Measurements from ENCODE around the gene NUP93. TPM values are rescaled to one million over a fixed set of nuclear protein-coding genes. Genes with fewer than 3 reads are reported as not detected.

Gene NUP93
- total and polyA plus RNA-seq, 2 donors (not counting 3 experiments of a cell fraction or from before 2014, with no cell fraction given), result 62.3 to 124 TPM

GRCh38 chr16:56773532-56773931 is 43.6 kb downstream of the NUP93 start:
- no peak for FAIRE-seq
- no peak overlapping the region for H3K4me3 ChIP-seq (replicated peaks in 1 of 3; ENCODE audit: insufficient read depth in 1 of 3, low read depth in 1 of 3, low read length in 3 of 3)
- ChIA-PET CTCF (interaction anchor here (1.2 to 1.6 kb wide), 3 partner anchors 11 to 19 kb away, joined by 4 to 5 read pairs (median 4); no protein-coding TSS in a partner anchor), POLR2A (no interaction called here)
- peaks cover 19% of the 10 kb centered on the region for H3K79me2 ChIP-seq (ENCODE audit: control insufficient read depth, insufficient read depth, low read length)
- no peaks in the 10 kb centered on the region for H3K36me3 ChIP-seq (ENCODE audit: control insufficient read depth in 2 of 2, extremely low read depth in 1 of 2, insufficient read depth in 2 of 2, low read length in 2 of 2)
- intact Hi-C loops (cut with micrococcal nuclease) (no loop called here), dilution Hi-C loops (cut with MboI; ENCODE audit: extremely low pct_ligation_motif_present, low sequenced_read_pairs) (no loop called here)
- H3K9ac ChIP-seq (replicated peaks; ENCODE audit: extremely low read depth, insufficient read depth, low read length), result no peak overlapping the region
- no peaks in the 10 kb centered on the region for H3K9me1 ChIP-seq (replicated peaks; ENCODE audit: control insufficient read depth, extremely low read depth, insufficient read depth, low read length)
- no peak for DNase-seq (ENCODE audit: low read depth, low spot score)
- no peak overlapping the region for H3K27ac ChIP-seq (ENCODE audit: insufficient read depth, low read depth, low read length)
- H3K4me1 ChIP-seq (ENCODE audit: control insufficient read depth, extremely low read depth, insufficient read depth, low read length), result no peaks in the 10 kb centered on the region
- H3K4me2 ChIP-seq (ENCODE audit: insufficient read depth, low read length), result no peak overlapping the region
- no peak overlapping the region for H2AFZ ChIP-seq (ENCODE audit: low read depth, low read length)
- TF ChIP-seq JUN (IDR thresholded peaks at IDR 0.05; ENCODE audit: borderline replicate concordance, insufficient read depth, insufficient read length, low read depth) (no peak), MYC (IDR thresholded peaks at IDR 0.05; ENCODE audit: low read depth, low read length) (no peak), POLR2A (IDR thresholded peaks at IDR 0.05; ENCODE audit: low read depth, low read length) (no peak)
- TF ChIP-seq, protein P1, sequence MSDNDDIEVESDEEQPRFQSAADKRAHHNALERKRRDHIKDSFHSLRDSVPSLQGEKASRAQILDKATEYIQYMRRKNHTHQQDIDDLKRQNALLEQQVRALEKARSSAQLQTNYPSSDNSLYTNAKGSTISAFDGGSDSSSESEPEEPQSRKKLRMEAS (IDR thresholded peaks at IDR 0.05; ENCODE audit: insufficient read depth, insufficient read length), result no peak
- no peaks in the 10 kb centered on the region for H3K27me3 ChIP-seq (ENCODE audit: control insufficient read depth in 2 of 2, insufficient read depth in 2 of 2, low read length in 2 of 2)
- H4K20me1 ChIP-seq (replicated peaks; ENCODE audit: control insufficient read depth, extremely low read depth, insufficient read depth, low read length), result no peaks in the 10 kb centered on the region
- H3K9me3 ChIP-seq (replicated peaks; ENCODE audit: control insufficient read depth, insufficient read depth, low read length), result no peaks in the 10 kb centered on the region
- BruUV-seq (replicated peaks), result no TSS peak

DNA sequence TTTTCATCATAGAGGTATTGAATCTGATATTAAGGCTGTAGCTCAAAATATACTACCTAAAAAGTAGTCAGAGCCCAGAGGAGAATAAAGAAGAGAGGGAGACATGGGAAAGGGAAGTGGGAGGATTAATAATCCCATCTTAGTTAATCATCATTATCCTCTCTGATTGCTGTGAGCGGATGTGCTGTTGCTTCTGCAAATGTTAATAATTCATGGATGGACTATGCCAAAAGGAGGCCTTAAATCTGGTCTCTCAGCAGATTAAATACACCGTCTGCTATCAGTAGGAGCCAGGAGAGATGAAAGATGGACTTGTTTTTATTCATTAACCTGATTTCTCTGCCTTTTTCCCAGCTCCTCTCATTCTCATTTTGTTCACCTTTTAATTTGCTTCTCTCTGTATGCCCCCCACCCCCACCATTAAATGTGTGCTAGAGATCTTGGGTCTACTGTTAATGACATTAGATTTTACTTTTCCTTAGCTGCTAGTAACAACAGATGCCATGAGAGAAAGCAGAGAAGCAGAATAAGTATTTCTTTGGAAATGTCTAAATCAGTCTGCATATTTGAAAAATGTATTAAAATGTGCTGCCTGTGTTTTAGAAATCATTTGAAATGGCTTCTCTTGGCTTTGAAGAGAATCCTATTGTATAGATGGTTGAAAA is 44.2 kb downstream of the NUP93 start:
- Histone ChIP-seq H3K9me3 (replicated peaks; ENCODE audit: control insufficient read depth, insufficient read depth, low read length) (no peaks in the 10 kb centered on the region), H3K4me3 (replicated peaks in 1 of 3; ENCODE audit: insufficient read depth in 1 of 3, low read depth in 1 of 3, low read length in 3 of 3) (no peak overlapping the region), H3K9me1 (replicated peaks; ENCODE audit: control insufficient read depth, extremely low read depth, insufficient read depth, low read length) (no peaks in the 10 kb centered on the region), H3K27ac (ENCODE audit: insufficient read depth, low read depth, low read length) (no peak overlapping the region), H3K4me2 (ENCODE audit: insufficient read depth, low read length) (no peak overlapping the region), H2AFZ (ENCODE audit: low read depth, low read length) (no peak overlapping the region), H3K4me1 (ENCODE audit: control insufficient read depth, extremely low read depth, insufficient read depth, low read length) (no peaks in the 10 kb centered on the region), H4K20me1 (replicated peaks; ENCODE audit: control insufficient read depth, extremely low read depth, insufficient read depth, low read length) (no peaks in the 10 kb centered on the region), H3K36me3 (ENCODE audit: control insufficient read depth in 2 of 2, extremely low read depth in 1 of 2, insufficient read depth in 2 of 2, low read length in 2 of 2) (no peaks in the 10 kb centered on the region), H3K9ac (replicated peaks; ENCODE audit: extremely low read depth, insufficient read depth, low read length) (no peak overlapping the region), H3K79me2 (ENCODE audit: control insufficient read depth, insufficient read depth, low read length) (peaks cover 19% of the 10 kb centered on the region), H3K27me3 (ENCODE audit: control insufficient read depth in 2 of 2, insufficient read depth in 2 of 2, low read length in 2 of 2) (no peaks in the 10 kb centered on the region)
- no peak for DNase-seq (ENCODE audit: low read depth, low spot score)
- BruUV-seq (replicated peaks), result no TSS peak
- dilution Hi-C loops (cut with MboI; ENCODE audit: extremely low pct_ligation_motif_present, low sequenced_read_pairs), result no loop called here
- intact Hi-C loops (cut with micrococcal nuclease), result no loop called here
- TF ChIP-seq FOS (IDR thresholded peaks at IDR 0.05; ENCODE audit: borderline replicate concordance, insufficient read depth, low read length) (no peak), GATA2 (IDR thresholded peaks at IDR 0.05; ENCODE audit: insufficient read depth, insufficient read length, low read depth, low read length) (no peak), POLR2A (IDR thresholded peaks at IDR 0.05; ENCODE audit: low read depth, low read length) (no peak), POLR2AphosphoS5 (IDR thresholded peaks at IDR 0.05; ENCODE audit: insufficient read depth, low read depth, low read length) (no peak), CTCF (IDR thresholded peaks at IDR 0.05; ENCODE audit: extremely low read depth in 1 of 2, insufficient read depth in 1 of 2, low read depth in 1 of 2, low read length in 2 of 2) (no peak), MYC (IDR thresholded peaks at IDR 0.05; ENCODE audit: low read depth, low read length) (no peak), EZH2 (IDR thresholded peaks at IDR 0.05; ENCODE audit: borderline replicate concordance, low read depth, low read length, severe bottlenecking) (no peak), JUN (IDR thresholded peaks at IDR 0.05; ENCODE audit: borderline replicate concordance, insufficient read depth, insufficient read length, low read depth) (no peak)
- TF ChIP-seq, protein P1 (IDR thresholded peaks at IDR 0.05; ENCODE audit: insufficient read depth, insufficient read length), result no peak
- ChIA-PET POLR2A (no interaction called here), CTCF (interaction anchor here (1.3 to 1.6 kb wide), 2 partner anchors 10 to 13 kb away, joined by 4 to 5 read pairs; no protein-coding TSS in a partner anchor)
- FAIRE-seq, result no peak
